ENCODE results near the gene LEMD1.

GRCh38 chr1:205432116-205432515 lies 10.3 kb upstream of the LEMD1 start:
- TF ChIP-seq CTCF (IDR thresholded peaks at IDR 0.05) = no peak
- TF ChIP-seq POLR2A (IDR thresholded peaks at IDR 0.05) = no peak
